ENCODE results near the gene PTPN20. TPM values are rescaled to one million over a fixed set of nuclear protein-coding genes. Genes with fewer than 3 reads are reported as not detected.

PTPN20 gene
- total RNA-seq, 2 experiments from 2014 or later, result 0.88 to 1.3 TPM

DNA sequence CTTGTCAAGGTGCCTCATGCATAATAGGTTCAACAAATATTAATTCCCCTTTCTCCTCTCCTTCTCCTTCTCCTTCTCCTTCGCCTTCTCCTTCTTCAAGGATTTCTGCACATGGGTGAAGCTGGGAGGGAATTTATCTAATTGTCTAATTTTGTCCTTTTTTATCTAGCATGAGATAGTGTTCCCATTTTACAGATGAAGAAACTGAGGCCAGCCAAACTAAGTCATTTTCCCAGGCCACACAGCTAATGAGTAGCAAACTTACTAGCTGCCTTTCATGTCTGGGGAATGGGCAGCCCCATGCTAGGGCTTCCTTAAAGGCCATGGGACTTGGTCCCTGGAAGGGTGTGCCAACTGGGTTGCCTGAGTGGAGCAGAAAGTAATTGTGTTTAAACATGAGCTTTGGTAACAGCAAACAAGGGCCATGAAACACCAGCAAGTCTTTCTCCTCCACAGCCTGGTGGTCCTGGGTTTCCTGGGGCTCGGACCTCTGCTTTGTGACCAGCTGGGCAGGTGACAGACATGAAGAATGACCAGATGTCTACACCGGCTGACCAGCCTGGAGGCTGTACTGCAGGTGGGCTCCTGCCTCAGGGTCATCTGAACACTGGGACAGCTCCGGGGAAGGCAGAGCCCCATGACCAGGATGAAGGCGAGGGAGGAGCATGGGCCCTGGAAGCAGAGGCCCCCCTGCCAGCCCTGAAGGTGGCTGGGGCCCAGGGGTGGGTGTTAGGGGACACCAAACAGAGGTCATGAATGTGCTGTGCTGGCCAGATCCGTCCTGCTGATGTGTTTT is 138.0 kb downstream of the PTPN20 start:
- intact Hi-C loops (cut with micrococcal nuclease), result loop anchor here (5.0 kb wide), 1 partner anchor 103 kb away; no protein-coding TSS in a partner anchor

DNA sequence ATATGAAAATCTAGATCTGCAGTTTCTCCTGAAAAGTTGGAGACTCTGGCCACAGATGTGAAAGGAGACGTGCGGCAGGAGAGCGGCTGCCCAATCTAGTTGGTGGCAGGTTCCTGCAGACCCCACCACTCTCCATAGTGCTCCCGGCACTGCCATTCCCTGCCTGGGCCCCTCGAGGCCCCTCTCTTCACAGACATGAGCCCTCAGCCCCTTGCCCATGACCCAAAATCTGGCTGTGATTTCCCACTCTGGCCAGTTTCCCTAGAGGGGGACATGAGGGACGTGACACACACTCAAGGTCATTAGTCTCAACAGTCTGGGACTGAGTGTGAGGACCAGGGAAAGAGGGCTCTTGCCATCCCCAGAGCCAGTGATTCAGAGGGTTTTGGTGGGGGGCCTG is 138.7 kb downstream of the PTPN20 start:
- intact Hi-C loops (cut with micrococcal nuclease), result loop anchor here (5.0 kb wide), 1 partner anchor 102 kb away; no protein-coding TSS in a partner anchor
- Mint-ChIP-seq H3K4me3 (no peak overlapping the region), H3K9me3 (no peaks in the 10 kb centered on the region), H3K27ac (no peak overlapping the region), H3K27me3 (ENCODE audit: low read depth) (no peaks in the 10 kb centered on the region), H3K36me3 (ENCODE audit: low read depth) (no peaks in the 10 kb centered on the region), H3K4me1 (ENCODE audit: low read depth) (peaks cover 16% of the 10 kb centered on the region)
- CTCF ChIA-PET, result interaction anchor here (1.3 to 5.7 kb wide), 5 partner anchors 18 to 291 kb away, joined by 4 to 185 read pairs (median 10); no protein-coding TSS in a partner anchor
- DNase-seq, result no peak

More for the DNA sequence above, 138.0 kb downstream of the PTPN20 start:
- no peak for DNase-seq
- no peaks in the 10 kb centered on the region for H3K9me3 Mint-ChIP-seq
- no peaks in the 10 kb centered on the region for H3K36me3 Mint-ChIP-seq (ENCODE audit: low read depth)
- no peaks in the 10 kb centered on the region for H3K27me3 Mint-ChIP-seq (ENCODE audit: low read depth)
- H3K27ac Mint-ChIP-seq, result no peak overlapping the region
- CTCF ChIA-PET, result interaction anchor here (0.9 to 5.7 kb wide), 19 partner anchors 15 to 321 kb away, joined by 3 to 185 read pairs (median 5); no protein-coding TSS in a partner anchor
- peaks cover 16% of the 10 kb centered on the region for H3K4me1 Mint-ChIP-seq (ENCODE audit: low read depth)
- no peak overlapping the region for H3K4me3 Mint-ChIP-seq

DNA sequence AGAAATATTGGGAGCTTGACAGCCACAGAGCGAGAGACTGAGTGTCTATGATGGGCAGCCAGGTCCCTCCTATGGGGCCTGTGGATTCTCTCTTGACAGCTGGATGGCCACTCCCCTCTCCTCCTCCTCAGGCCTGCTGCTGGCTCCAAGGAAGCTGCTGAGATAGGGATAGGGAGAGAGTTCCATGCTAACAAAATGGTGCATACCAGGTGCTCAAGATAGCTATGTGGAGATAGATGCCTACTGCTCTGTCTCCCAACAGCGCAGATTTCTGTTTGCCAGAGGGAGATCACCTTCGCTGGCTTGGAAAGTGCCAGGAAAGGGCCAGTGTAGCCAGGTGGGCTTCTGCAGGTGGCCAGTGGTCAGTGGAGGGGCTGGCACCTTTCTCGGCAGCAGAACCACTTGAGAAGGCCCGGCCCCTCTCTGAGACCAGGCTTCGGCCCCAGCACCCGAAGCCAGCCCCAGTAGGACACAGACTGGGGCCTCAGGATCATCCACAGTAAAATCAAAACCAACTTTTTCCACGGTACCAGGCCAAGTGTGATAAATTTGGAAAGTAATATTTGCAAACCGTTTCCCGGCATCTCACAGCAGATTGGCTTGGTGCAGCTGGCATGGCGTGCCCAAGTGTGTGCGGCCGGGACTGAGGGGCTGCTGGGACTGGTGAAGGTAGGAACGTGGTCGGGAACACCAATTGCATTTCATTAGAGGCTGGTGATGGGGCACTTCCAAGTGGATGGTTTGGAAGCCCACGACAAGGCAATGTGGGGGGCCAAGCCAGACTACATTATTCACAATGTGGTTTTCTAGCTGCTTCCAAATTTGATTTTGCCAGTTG is 139.6 kb downstream of the PTPN20 start:
- Mint-ChIP-seq H3K4me3 (no peak overlapping the region), H3K27me3 (ENCODE audit: low read depth) (no peaks in the 10 kb centered on the region), H3K27ac (no peak overlapping the region), H3K4me1 (ENCODE audit: low read depth) (peaks cover 16% of the 10 kb centered on the region), H3K9me3 (no peaks in the 10 kb centered on the region), H3K36me3 (ENCODE audit: low read depth) (no peaks in the 10 kb centered on the region)
- no peak for DNase-seq
- CTCF ChIA-PET, result interaction anchor here (1.2 to 1.9 kb wide), 2 partner anchors 115 to 261 kb away, joined by 3 to 10 read pairs; no protein-coding TSS in a partner anchor
- intact Hi-C loops (cut with micrococcal nuclease), result no loop called here

DNA sequence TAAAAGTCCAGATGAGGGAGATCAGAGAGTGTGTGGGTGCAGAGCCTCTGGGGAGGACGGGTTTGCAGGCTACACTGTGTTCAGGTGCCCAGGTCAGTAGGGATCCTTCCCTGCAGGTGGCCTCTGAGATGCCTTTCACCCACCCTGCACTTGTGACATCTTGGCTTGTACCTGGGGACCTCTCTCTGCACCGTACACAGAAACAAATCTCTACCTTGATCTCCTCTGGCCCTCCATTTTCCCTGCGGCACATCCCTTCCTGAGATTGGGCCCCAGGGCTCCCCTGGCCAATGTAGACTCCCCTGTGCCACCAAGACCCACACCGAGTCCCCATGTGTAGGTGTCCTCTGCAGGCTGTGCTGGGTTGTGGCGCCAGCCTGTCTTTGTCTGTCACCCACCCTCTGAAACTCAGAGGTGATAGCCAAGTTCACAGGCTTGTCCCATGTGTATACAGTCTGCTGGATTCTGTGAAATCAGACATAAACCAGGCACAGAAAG is 140.6 kb downstream of the PTPN20 start:
- intact Hi-C loops (cut with micrococcal nuclease), result no loop called here
- H3K36me3 Mint-ChIP-seq (ENCODE audit: low read depth), result no peaks in the 10 kb centered on the region
- no peak overlapping the region for H3K27ac Mint-ChIP-seq
- no peaks in the 10 kb centered on the region for H3K27me3 Mint-ChIP-seq (ENCODE audit: low read depth)
- no peak overlapping the region for H3K4me3 Mint-ChIP-seq
- CTCF ChIA-PET, result interaction anchor here (1.2 to 1.9 kb wide), 2 partner anchors 114 to 260 kb away, joined by 3 to 10 read pairs; no protein-coding TSS in a partner anchor
- no peak for DNase-seq
- peaks cover 19% of the 10 kb centered on the region for H3K4me1 Mint-ChIP-seq (ENCODE audit: low read depth)
- H3K9me3 Mint-ChIP-seq, result no peaks in the 10 kb centered on the region

Measured in activated naive CD4-positive, alpha-beta T cell treated with anti-CD3 and anti-CD28 coated beads for 36 hours (primary cell).